Fibroblast of the aortic adventitia (primary cell): ENCODE data around the gene GALNT9. TPM values are rescaled to one million over a fixed set of nuclear protein-coding genes. Genes with fewer than 3 reads are reported as not detected.
"Not testable (repeated sequence)": the region's sequence is repeated elsewhere in the genome, so short reads cannot be mapped to it uniquely, and the experiment has no call there.

Experiments
- DNase-seq: peaks from one replicate; pipeline ENCODE4 v3.0.0-alpha.2; 2010; ENCODE audit warnings: low read depth
- H3K4me3 ChIP-seq: 2 replicates; pipeline ENCODE4 v1.5.1; 2011; ENCODE audit warnings: low read depth, mild to moderate bottlenecking, control low read depth, low read length, moderate library complexity
- total RNA-seq: library from RNA; depleted of rRNA; stranded (reverse); fragments of >200 nt; gene quantifications from 2 replicates; pipeline ENCODE4 v1.2.3, GENCODE V29; 2012; ENCODE audit warnings: low replicate concordance
- TF ChIP-seq, protein P1 (sequence below): IDR thresholded peaks from 2 replicates; pipeline ENCODE4 v1.5.1; 2011; ENCODE audit warnings: mild to moderate bottlenecking, low read length, control low read depth, inconsistent platforms; ENCODE audit not compliant: insufficient read depth

The GALNT9 gene
- total RNA-seq, 1 donor: not detected

DNA sequence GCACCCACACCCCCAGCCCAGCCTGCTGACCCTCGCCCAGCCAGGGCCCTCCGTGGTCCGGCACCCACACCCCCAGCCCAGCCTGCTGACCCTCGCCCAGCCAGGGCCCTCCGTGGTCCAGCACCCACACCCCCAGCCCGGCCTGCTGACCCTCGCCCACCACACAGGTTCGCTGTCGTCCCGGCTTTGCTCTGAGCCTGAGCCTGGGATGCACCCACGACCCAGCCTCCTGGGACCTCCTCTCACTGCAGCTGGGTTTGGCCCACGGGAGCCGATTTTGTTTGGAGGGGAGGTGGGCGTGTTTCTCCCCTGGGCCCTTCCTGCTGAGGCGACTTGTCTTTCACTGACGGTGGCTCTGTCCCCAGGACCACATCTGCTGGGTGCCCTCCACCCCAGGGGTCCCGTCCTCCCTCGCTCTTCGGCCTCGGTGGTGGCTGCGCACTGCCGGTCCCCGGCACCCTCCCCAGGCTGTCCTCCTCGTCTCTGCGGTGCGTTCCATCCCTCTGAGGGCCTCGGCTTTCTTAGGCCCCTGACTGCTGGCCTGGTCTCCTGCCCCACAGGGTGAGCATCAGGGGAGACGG is 83.8 kb downstream of the GALNT9 start:
- H3K4me3 ChIP-seq: no peak overlapping the region
- TF ChIP-seq, protein P1, sequence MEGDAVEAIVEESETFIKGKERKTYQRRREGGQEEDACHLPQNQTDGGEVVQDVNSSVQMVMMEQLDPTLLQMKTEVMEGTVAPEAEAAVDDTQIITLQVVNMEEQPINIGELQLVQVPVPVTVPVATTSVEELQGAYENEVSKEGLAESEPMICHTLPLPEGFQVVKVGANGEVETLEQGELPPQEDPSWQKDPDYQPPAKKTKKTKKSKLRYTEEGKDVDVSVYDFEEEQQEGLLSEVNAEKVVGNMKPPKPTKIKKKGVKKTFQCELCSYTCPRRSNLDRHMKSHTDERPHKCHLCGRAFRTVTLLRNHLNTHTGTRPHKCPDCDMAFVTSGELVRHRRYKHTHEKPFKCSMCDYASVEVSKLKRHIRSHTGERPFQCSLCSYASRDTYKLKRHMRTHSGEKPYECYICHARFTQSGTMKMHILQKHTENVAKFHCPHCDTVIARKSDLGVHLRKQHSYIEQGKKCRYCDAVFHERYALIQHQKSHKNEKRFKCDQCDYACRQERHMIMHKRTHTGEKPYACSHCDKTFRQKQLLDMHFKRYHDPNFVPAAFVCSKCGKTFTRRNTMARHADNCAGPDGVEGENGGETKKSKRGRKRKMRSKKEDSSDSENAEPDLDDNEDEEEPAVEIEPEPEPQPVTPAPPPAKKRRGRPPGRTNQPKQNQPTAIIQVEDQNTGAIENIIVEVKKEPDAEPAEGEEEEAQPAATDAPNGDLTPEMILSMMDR: no peak
- DNase-seq: no peak

DNA sequence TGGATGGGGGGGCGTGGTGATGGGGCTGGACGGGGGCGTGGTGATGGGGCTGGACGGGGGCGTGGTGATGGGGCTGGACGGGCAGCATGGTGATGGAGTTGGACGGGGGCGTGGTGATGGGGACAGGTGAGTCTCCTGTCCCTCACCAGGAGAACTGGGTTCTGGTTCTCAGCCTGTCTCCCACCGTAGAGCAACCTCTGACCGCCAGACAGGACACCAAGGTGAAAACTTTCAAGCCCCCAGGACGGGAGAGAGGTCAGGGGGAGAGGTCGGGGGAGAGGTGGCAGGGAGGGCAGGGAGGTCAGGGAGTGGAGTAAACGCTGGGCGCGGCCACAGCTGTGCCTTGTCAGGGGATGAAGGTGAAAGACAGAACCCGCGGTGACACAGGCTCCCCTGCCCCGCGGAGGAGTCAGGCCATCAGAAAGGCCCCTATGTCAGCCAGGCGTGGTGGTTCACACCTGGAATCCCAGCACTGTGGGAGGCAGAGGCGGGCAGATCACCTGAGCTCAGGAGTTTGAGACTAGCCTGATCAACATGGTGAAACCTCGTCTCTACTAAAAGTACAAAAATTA is 84.6 kb downstream of the GALNT9 start:
- no peak overlapping the region for H3K4me3 ChIP-seq
- DNase-seq: no peak
- TF ChIP-seq, protein P1: no peak

DNA sequence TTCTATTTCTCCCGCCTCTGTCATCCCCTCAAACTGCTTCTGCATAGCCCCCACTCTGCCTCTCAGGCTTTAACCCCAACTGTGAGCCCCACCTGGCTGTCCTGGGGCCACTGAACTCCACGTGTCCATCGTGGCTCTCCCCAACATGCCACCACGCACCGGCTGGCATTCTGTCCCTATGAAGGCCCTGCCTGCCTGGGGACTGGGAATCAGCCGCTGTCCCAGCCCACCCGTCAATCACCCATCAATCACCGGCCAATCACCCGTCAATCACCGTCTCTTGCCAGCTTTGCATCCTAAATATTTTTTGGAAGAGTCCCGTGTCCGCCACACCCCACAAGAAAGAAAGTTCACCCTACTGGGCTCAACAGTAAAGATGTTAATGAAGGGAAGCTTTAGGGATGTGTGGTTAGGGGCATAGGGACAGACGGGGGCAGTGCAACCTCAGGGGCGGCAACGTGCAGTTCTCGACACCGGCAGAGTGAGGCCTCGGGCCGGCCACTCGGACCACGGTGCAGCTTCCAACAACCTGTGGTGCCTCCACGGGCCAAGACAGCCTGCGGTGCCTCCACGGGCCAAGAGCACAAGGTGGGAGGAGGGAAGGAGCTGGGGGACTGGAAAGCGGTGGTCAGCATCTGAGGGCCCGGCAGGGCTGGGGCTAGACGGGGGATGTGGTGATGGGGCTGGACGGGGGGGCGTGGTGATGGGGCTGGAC is 85.6 kb downstream of the GALNT9 start:
- DNase-seq: no peak
- no peak overlapping the region for H3K4me3 ChIP-seq
- TF ChIP-seq, protein P1: no peak

DNA sequence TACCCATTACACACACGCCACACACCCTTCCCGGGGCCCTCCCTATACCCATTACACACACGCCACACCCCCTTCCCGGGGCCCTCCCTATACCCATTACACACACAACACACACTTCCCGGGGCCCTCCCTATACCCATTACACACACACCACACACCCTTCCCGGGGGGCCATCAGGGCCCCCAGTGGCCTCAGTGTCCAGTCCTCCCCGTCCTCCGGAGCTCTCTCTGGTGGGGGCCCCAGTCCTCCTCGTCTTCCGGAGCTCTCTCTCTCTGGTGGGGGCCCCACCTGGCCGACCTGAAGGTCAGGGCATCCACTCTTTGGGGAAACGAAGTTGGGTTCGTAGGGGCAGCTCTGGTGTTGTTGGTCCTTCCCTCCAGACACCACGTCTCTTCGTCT is 86.2 kb downstream of the GALNT9 start:
- not testable (repeated sequence) for DNase-seq, H3K4me3 ChIP-seq

DNA sequence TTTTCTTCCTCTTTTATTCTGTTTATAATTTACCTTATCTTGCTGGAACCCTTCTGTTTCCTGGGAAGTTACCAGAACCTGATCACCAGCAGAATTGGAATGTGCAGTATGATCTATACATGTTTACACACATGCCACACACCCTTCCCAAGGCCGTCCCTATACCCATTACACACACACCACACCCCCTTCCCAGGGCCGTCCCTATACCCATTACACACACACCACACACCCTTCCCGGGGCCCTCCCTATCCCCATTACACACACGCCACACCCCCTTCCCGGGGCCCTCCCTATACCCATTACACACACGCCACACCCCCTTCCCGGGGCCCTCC is 88.8 kb downstream of the GALNT9 start:
- H3K4me3 ChIP-seq, DNase-seq: not testable (repeated sequence)

DNA sequence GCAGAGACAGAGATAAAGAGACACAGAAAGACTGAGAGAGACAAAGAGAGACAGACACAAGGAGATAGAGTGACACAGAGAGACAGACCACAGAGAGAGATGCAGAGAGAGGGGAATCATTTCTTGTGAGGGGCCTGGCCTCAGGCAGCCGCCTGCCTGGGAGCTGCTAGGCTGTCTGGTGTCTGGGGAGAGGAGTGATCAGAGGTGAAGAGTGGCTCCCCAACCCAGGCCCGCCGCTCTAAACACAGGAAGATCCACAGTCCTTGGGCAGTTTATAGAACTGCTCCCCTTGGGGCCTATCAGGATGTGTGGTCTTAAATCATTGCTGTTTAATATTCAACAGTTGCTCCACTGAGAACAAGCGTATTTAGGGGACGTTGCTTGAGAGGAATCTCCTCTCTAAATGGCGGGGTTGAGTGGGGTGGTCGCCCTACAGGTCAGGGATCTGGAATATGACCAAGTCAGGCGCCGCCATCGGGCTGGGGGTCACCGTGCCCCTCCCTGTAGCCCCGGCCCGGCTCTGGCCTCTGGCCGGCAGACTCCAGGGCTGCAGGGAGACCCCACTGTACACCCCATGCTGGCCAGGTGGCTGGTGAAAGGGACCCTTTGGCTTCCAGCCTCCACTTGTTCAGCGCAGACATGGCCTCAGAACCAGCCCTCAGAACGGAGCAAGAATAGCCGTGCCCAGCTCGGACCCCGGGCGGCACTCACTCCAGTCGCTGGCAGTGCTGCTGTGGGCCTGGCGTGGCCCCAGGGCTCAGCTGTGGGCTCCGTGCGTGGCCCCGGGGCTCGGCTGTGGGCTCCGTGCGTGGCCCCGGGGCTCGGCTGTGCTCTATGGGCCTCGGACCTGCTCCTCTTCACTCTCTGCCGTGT is 89.4 kb downstream of the GALNT9 start:
- TF ChIP-seq, protein P1: no peak
- no peak for DNase-seq
- H3K4me3 ChIP-seq: no peak overlapping the region

DNA sequence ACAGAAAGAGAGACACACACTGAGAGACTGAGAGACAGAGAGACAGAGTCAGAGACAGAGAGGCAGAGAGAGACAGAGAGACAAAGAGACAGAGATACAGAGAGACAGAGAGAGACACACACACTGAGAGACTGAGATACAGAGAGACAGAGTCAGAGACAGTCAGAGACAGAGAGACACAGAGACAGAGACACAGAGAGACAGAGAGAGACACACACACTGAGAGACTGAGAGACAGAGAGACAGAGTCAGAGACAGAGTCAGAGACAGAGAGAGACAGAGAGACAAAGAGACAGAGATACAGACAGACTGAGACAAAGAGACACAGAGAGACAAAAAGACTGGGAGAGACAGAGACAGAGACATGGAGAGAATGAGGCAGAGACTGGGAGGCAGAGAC is 90.0 kb downstream of the GALNT9 start:
- no peak for DNase-seq
- TF ChIP-seq, protein P1: no peak
- H3K4me3 ChIP-seq: no peak overlapping the region
